Gastroesophageal sphincter (tissue), 3 donors: ENCODE measurements around the gene ZNF385B.

Experiments used
- CTCF ChIP-seq, 4 experiments: fragments of 200-600 bp in 2 of 4; fragments of 450-650 bp in 2 of 4; sonication (generic) in 1 of 4; IDR thresholded peaks; one replicate each; pipeline ENCODE4 v1.5.1; 2017 to 2019; ENCODE audit warnings: antibody characterized with exemption in 4 of 4, mild to moderate bottlenecking in 2 of 4, moderate library complexity in 2 of 4
- EP300 ChIP-seq: sonication (generic); formaldehyde crosslinking; IDR thresholded peaks from one replicate; pipeline ENCODE4 v1.6.1; 2017; ENCODE audit warnings: antibody characterized with exemption, mild to moderate bottlenecking
- POLR2A ChIP-seq, 2 donors: fragments of 450-650 bp; IDR thresholded peaks; one replicate each; pipeline ENCODE4 v1.6.1; 2017; ENCODE audit warnings: antibody characterized with exemption in 2 of 2, mild to moderate bottlenecking in 2 of 2, moderate library complexity in 1 of 2
- POLR2AphosphoS5 ChIP-seq: sonication (generic); formaldehyde crosslinking; IDR thresholded peaks from one replicate; pipeline ENCODE4 v1.6.1; 2017; ENCODE audit warnings: antibody characterized with exemption

DNA sequence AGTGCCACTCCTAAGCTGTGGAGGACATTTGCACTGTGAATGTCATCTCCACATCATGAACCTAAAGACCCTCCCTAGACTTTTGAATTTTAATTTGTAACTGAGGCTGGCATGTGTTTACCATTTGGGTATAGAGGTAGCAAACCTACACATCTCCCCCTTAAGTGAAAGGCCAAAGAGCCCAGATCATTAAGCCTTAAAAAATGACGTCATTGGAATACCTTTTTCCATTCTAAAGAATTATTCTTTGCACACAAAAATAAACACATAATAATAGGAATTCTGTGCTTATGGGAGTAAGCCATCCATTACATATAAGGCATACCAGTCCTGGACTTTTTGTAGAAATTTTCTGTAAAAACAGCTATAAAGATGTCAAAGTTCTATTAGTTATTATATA lies 38.9 kb downstream of the ZNF385B start:
- TF ChIP-seq CTCF (IDR thresholded peaks at IDR 0.05) (no peak), EP300 (no peak), POLR2A (IDR thresholded peaks at IDR 0.05) (no peak), POLR2AphosphoS5 (no peak)
